ENCODE data around the gene GAK.
A peak's percentile ranks its signal among the peaks of the same experiment; 100 is the strongest.
"Not testable (repeated sequence)": the region's sequence is repeated elsewhere in the genome, so short reads cannot be mapped to it uniquely, and the experiment has no call there.

Gene GAK

DNA sequence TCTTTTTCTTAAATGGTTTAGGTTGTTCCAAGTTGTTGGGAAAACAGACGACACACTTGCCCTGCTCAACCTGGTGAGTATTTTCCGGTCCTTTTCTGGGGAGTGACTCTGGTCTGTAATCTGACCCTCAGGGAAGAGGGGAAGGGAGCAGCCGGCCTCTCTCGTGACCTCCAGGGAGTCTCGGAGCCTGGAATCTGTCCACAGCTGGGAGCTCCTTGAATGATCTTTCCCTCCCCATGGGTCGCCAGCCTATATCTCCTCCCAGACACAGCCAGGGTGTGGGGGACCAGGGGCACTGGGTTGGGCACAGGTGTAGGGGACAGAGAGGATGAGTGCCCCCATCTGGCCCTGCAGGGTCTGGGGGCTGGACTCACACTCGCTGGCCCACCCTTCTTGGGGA lies 19.1 kb upstream of the GAK start:
- no peak for DNase-seq (ENCODE audit: low spot score)
- Mint-ChIP-seq H3K27me3 (ENCODE audit: low read depth) (no peaks in the 10 kb centered on the region), H3K4me3 (no peak overlapping the region), H3K4me1 (ENCODE audit: low read depth) (no peaks in the 10 kb centered on the region), H3K36me3 (ENCODE audit: low read depth) (no peaks in the 10 kb centered on the region), H3K27ac (no peak overlapping the region), H3K9me3 (no peaks in the 10 kb centered on the region)

DNA sequence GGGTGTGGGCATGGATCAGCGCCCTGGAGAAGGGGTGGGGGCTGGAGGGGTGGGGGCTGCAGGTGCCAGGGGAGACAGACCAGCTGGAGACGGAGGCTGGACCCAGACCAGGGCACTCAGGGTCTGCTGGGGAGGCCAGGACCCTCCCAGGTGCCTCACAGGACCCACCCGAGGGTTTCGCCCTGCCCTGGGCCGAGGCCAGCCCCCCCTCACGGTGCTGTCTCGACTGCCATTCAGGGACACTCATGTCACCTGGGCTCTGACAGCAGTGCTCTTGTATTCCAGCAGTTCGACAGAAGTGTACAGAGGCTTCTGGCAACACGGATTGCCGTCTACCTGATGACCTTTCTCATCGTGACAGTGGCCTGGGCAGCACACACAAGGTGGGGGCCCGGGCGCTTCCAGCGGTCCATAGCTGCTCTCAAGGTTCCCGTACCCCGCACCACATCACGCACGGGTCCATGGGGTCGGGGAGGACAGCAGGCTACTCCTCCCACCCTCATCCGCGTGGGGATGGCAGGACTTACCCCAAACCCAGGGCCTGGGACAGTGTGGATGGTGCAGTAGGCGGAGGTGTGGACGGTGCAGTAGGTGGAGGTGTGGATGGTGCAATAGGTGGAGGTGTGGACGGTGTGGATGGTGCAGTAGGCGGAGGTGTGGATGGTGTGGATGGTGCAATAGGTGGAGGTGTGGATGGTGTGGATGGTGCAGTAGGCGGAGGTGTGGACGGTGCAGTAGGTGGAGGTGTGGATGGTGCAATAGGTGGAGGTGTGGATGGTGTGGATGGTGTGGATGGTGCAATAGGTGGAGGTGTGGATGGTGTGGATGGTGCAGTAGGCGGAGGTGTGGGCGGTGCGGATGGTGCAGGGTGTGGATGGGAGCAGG lies 18.3 kb upstream of the GAK start:
- Mint-ChIP-seq H3K27ac (no peak overlapping the region), H3K4me1 (ENCODE audit: low read depth) (no peaks in the 10 kb centered on the region), H3K27me3 (ENCODE audit: low read depth) (no peaks in the 10 kb centered on the region), H3K36me3 (ENCODE audit: low read depth) (no peaks in the 10 kb centered on the region), H3K4me3 (no peak overlapping the region), H3K9me3 (no peaks in the 10 kb centered on the region)
- no peak for DNase-seq (ENCODE audit: low spot score)

DNA sequence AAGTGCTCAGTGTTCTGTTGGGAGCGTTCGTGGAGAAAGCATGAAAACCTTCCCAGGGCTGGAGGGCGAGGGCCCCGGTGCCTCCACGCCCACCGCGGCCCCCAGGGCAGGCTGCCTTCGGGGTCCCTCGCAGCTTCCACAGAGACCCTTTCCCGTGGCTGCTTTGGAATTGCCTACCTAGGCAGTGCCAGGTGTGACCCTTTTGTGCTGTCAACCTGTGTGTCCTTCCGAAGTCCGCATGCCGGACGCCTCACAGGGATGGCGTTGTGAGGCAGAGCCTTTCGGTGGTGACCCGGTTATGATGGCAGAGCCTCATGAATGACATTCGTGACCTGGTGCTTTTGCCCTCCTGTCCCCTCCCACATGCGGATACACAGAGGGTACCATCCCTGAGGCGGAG lies 17.5 kb upstream of the GAK start:
- H3K9me3 Mint-ChIP-seq = no peaks in the 10 kb centered on the region
- no peaks in the 10 kb centered on the region for H3K36me3 Mint-ChIP-seq (ENCODE audit: low read depth)
- H3K27ac Mint-ChIP-seq = no peak overlapping the region
- H3K4me3 Mint-ChIP-seq = no peak overlapping the region
- no peaks in the 10 kb centered on the region for H3K27me3 Mint-ChIP-seq (ENCODE audit: low read depth)
- DNase-seq (ENCODE audit: low spot score) = no peak
- no peaks in the 10 kb centered on the region for H3K4me1 Mint-ChIP-seq (ENCODE audit: low read depth)

DNA sequence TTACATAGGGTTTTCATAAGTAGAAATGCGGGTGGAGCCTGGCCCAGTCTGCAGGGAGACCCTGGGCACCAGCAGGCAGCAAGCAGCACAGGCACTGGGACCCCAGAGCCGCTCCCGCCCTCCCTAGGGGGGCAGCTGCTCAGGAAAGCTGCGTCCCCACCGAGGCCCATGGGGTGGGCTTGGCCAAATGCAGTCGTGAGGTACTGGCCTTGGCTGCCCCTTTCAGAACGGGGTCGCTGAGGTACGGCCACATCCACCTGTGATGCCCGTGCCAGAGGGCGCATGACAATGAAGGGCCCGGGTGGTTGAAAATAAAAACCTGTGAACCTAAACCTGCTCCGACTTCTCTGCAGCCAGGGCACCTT lies 16.8 kb upstream of the GAK start:
- Mint-ChIP-seq H3K36me3 (ENCODE audit: low read depth) (no peaks in the 10 kb centered on the region), H3K27me3 (ENCODE audit: low read depth) (no peaks in the 10 kb centered on the region), H3K9me3 (no peaks in the 10 kb centered on the region), H3K4me1 (ENCODE audit: low read depth) (no peaks in the 10 kb centered on the region), H3K4me3 (no peak overlapping the region), H3K27ac (no peak overlapping the region)
- DNase-seq (ENCODE audit: low spot score) = no peak

DNA sequence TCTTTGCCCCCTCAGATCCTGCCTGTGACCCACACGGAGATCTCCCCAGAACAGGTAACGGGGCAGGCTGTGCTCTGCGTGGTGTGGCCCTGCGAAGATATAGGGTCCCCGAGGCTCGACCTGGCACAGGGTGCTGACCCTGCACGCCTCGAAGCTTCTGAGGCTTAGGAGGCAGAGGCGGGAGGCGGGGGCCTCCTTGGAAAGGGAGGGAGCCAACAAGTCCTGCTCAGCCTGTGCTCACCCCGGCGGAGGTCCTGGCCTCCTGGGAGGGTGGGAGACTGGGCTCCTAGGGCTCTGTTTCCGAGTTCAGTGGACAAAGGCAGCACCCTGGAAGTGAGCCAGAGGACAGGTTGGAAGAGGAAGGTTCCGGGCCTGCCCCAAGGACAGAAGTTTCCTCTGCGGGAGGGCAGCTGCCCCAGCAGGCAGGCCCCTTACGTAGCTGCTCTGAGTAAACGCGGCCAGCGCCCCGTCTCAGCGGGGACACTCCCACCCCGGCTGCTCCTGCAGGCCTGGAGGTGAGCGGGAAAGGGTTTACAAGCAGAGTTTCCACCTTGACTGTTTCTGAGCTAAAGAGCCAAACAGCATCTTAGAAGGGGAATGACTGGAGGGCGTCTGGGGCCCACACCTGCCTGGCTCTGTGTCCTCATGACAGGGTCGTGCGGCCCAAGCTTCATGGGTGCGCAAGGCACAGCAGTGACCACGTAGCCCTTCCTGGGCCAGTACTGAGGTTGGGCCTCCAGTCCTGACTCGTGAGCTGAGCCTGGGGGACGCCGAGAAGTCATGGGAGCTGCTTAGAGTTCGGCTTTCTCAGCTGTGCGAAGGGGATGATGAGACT lies 16.2 kb upstream of the GAK start:
- H3K4me1 Mint-ChIP-seq (ENCODE audit: low read depth) = no peaks in the 10 kb centered on the region
- no peaks in the 10 kb centered on the region for H3K9me3 Mint-ChIP-seq
- no peaks in the 10 kb centered on the region for H3K27me3 Mint-ChIP-seq (ENCODE audit: low read depth)
- H3K4me3 Mint-ChIP-seq = no peak overlapping the region
- H3K27ac Mint-ChIP-seq = no peak overlapping the region
- DNase-seq (ENCODE audit: low spot score) = no peak
- no peaks in the 10 kb centered on the region for H3K36me3 Mint-ChIP-seq (ENCODE audit: low read depth)

DNA sequence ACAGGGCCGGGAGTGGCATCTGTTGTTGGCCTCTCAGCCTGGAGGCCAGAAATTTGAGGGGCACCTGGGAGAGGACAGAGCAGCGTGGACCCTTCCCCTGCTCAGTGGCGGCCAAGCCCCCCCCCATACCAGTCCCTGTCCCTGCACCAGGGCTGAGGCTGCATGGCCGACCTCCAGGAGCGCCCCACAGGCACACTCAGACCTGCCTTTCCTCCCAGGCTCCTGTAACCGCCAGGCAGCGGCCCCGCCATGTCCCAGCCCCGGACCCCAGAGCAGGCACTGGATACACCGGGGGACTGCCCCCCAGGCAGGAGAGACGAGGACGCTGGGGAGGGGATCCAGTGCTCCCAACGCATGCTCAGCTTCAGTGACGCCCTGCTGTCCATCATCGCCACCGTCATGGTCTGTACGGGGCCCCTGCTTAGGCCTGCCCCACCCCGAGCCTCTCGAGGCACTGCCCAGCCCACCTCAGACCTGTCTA lies 15.4 kb upstream of the GAK start:
- DNase-seq (ENCODE audit: low spot score) = no peak
- no peaks in the 10 kb centered on the region for H3K36me3 Mint-ChIP-seq (ENCODE audit: low read depth)
- no peak overlapping the region for H3K4me3 Mint-ChIP-seq
- H3K9me3 Mint-ChIP-seq = no peaks in the 10 kb centered on the region
- H3K27me3 Mint-ChIP-seq (ENCODE audit: low read depth) = no peaks in the 10 kb centered on the region
- H3K4me1 Mint-ChIP-seq (ENCODE audit: low read depth) = no peaks in the 10 kb centered on the region
- no peak overlapping the region for H3K27ac Mint-ChIP-seq

DNA sequence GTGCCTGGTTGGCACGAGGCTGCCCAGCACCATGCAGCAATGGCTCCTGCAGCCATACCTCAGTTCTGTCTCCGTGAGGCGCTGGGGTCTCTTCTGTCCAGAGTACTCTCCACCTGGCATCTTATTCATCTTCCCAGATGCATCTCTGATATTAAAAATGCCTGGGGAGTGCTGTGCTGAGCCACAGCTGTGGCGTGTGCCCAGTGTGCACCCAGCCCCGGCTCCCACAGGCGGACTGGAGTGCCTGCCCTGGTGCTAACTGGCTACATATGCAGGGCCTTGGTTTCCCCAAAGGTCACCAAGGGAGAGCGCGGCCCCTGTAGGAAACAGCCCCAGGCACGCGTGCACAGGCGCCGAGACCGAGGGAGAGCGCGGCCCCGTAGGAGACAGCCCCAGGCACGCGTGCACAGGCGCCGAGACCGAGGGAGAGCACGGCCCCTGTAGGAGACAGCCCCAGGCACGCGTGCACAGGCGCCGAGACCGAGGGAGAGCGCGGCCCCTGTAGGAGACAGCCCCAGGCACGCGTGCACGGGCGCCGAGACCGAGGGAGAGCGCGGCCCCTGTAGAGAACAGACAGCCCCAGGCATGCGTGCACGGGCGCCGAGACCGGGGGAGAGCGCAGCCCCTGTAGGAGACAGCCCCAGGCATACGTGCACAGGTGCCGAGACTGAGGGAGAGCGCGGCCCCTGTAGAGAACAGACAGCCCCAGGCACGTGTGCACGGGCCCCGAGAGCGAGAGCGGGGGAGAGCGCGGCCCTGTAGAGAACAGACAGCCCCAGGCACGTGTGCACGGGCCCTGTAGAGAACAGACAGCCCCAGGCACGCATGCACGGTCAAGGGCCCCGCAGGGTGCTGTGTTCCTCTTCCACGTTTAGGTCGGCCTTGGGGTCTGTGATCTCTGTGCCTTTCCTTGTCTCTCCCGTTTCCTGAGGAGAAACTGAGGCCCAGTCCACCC lies 14.7 kb upstream of the GAK start:
- no peak for DNase-seq (ENCODE audit: low spot score)
- no peaks in the 10 kb centered on the region for H3K27me3 Mint-ChIP-seq (ENCODE audit: low read depth)
- H3K27ac Mint-ChIP-seq = no peak overlapping the region
- H3K4me3 Mint-ChIP-seq = no peak overlapping the region
- H3K9me3 Mint-ChIP-seq = no peaks in the 10 kb centered on the region
- no peaks in the 10 kb centered on the region for H3K4me1 Mint-ChIP-seq (ENCODE audit: low read depth)
- no peaks in the 10 kb centered on the region for H3K36me3 Mint-ChIP-seq (ENCODE audit: low read depth)

DNA sequence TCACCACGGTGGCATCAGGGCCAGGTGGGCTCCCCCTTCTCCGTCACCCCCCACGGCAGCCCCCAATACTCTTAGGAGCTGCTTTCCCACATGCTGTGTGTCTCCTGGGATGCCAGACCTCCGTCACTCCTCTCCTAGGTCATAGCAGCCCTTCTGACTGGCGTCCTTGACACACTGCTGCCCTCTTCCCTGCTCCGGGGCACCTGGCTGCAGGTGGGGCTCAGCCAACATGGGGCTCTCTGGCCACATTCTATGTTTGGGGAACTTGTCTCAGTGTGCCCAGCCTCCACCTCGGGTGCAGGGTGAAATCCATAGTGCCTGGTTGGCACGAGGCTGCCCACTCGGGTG lies 14.0 kb upstream of the GAK start:
- Mint-ChIP-seq H3K4me1 (ENCODE audit: low read depth) (no peaks in the 10 kb centered on the region), H3K9me3 (no peaks in the 10 kb centered on the region), H3K27ac (no peak overlapping the region), H3K27me3 (ENCODE audit: low read depth) (no peaks in the 10 kb centered on the region), H3K4me3 (no peak overlapping the region), H3K36me3 (ENCODE audit: low read depth) (no peaks in the 10 kb centered on the region)
- no peak for DNase-seq (ENCODE audit: low spot score)

DNA sequence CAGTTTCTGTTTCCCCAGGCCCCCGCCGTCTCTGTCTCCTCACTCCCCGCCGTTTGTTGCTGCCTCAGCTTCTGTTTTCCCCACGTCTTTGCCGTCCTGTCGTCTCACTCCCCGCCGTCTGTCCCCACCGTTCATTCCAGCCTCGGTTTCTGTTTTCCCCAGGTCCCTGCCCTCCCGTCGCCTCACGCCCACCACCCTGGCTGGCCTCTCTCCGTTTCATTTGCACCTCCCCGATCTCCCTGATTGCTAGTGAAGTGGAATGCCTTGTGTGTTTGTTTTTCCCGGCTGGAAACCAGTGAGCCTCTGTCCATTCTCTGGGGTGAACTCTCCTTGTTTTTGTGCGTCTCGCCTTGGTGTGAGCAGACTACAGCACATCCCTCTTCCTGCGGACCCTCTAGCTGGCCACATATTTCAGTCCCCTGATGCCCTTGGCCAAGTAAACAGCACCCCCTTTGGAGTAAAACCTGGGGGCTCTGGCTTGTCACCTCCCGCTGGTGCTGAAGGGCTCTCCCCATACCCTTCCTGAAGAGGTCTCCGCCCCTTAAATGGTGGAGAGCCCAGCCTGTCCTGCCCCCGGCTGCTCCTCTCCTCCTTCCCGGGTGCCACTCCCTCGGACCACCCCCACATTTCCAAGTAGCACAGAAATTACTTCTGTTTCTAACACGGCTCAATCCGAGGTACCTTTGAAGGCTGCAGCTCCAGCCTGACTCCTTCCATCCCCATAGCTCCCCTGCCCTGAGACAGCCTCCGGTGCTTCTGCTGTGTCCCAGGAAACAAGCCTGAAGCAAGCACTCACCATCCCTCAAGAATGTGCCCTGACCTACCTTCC lies 13.4 kb upstream of the GAK start:
- H3K27me3 Mint-ChIP-seq (ENCODE audit: low read depth) = no peaks in the 10 kb centered on the region
- no peak for DNase-seq (ENCODE audit: low spot score)
- no peaks in the 10 kb centered on the region for H3K9me3 Mint-ChIP-seq
- no peak overlapping the region for H3K4me3 Mint-ChIP-seq
- H3K27ac Mint-ChIP-seq = no peak overlapping the region
- no peaks in the 10 kb centered on the region for H3K36me3 Mint-ChIP-seq (ENCODE audit: low read depth)
- H3K4me1 Mint-ChIP-seq (ENCODE audit: low read depth) = no peaks in the 10 kb centered on the region

DNA sequence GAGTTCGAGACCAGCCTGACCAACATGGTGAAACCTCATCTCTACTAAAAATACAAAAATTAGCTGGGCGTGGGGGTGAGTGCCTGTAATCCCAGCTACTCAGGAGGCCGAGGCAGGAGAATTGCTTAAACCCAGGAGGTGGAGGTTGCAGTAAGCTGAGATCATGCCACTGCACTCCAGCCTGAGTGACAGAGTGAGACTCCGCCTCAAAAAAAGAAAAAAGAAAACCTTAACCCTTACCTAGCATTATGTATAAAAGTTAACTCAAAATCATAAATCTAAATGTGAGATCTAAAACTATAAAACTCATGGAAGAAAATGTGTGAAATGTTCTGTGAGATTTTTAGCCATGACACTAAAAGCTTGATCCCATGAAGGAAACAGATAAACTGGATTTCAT lies 7.4 kb upstream of the GAK start:
- not testable (repeated sequence) for H3K36me3 Mint-ChIP-seq (ENCODE audit: low read depth); H3K4me1 Mint-ChIP-seq (ENCODE audit: low read depth); DNase-seq (ENCODE audit: low spot score); H3K27me3 Mint-ChIP-seq (ENCODE audit: low read depth); H3K27ac Mint-ChIP-seq; H3K4me3 Mint-ChIP-seq; H3K9me3 Mint-ChIP-seq

DNA sequence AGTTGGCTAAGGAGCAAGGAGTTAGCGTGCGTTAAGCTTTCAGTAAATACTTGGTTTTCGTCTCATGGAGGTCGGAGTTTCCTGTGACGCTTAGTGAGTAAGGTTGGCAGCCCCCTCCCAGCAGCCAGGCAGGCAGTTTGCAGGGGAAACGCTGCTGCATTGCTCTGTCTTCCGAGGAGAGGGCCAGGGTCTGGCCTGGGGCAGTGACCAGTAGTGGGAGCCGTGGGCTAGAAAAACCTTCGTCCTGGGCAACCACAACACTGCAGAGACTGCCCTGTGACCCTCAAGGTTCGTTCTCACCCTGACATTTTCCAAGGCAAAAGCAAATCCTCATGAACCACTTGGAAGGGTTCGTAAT lies 576 bp upstream of the GAK start:
- peaks cover 37% of the 10 kb centered on the region for H3K4me1 Mint-ChIP-seq (ENCODE audit: low read depth)
- H3K27me3 Mint-ChIP-seq (ENCODE audit: low read depth) = no peaks in the 10 kb centered on the region

DNA sequence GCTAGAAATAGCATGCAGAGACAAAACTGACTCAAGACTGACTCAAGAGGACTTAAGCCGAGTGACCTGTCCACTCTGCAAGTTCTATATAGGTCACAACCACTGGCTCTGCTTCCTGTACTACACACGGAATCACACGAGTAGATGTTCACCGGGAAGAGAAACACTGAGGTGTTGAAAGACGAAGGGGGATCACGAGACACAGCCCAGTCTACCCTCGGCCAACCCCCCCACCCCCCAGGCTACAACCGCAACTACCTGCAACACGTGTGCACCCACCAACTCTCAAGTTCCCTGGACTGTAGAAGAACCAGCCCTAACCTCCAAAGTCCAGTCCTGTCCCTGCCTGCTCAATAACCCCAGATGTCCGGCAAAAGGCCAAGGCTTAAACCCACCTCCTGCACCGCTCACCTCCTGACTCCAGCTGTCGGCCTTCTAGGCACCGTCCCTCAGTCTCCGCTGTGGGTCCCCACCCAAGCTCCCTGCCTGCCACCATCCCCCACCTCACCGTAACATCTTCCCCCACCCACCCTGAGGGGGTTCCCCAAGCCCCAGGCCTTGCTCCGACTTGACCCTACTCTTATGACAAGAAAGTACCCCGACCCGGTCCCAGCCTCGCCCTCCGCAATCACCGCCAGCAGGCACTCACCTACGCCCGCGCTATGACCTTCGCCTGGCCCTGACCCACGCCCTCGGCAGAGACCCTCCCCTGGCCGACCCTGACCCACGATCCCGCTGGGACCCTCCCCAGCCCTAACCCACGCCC lies 739 bp downstream of the GAK start:
- Mint-ChIP-seq H3K36me3 (ENCODE audit: low read depth) (peaks cover 2% of the 10 kb centered on the region), H3K4me3 (peak overlapping the region; percentile 97), H3K4me1 (ENCODE audit: low read depth) (peaks cover 38% of the 10 kb centered on the region), H3K27ac (peak overlapping the region; percentile 96), H3K9me3 (no peaks in the 10 kb centered on the region), H3K27me3 (ENCODE audit: low read depth) (no peaks in the 10 kb centered on the region)
- no peak for DNase-seq (ENCODE audit: low spot score)

More for the DNA sequence above, 576 bp upstream of the GAK start:
- Mint-ChIP-seq H3K36me3 (ENCODE audit: low read depth) (peaks cover 2% of the 10 kb centered on the region), H3K27ac (peak overlapping the region; percentile 96), H3K9me3 (no peaks in the 10 kb centered on the region), H3K4me3 (peak overlapping the region; percentile 97)
- DNase-seq (ENCODE audit: low spot score) = no peak
